ENCODE data around the gene ZNF672.
"Not testable (repeated sequence)": the region's sequence is repeated elsewhere in the genome, so short reads cannot be mapped to it uniquely, and the experiment has no call there.

ZNF672 gene

GRCh38 chr1:248886237-248886895 lies 48.3 kb downstream of the ZNF672 start:
- no peak for DNase-seq (ENCODE audit: low read depth, low spot score)

DNA sequence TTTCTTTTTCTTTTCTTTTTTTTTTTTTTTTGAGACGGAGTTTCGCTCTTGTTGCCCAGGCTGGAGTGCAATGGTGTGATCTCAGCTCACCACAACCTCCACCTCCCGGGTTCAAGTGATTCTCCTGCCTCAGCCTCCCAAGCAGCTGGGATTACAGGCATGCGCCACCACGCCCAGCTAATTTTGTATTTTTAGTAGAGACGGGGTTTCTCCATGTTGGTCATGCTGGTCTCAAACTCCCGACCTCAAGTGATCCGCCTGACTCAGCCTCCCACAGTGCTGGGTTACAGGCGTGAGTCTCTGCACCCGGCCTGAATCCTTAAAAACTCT lies 51.9 kb downstream of the ZNF672 start:
- DNase-seq (ENCODE audit: low read depth, low spot score) = not testable (repeated sequence)

DNA sequence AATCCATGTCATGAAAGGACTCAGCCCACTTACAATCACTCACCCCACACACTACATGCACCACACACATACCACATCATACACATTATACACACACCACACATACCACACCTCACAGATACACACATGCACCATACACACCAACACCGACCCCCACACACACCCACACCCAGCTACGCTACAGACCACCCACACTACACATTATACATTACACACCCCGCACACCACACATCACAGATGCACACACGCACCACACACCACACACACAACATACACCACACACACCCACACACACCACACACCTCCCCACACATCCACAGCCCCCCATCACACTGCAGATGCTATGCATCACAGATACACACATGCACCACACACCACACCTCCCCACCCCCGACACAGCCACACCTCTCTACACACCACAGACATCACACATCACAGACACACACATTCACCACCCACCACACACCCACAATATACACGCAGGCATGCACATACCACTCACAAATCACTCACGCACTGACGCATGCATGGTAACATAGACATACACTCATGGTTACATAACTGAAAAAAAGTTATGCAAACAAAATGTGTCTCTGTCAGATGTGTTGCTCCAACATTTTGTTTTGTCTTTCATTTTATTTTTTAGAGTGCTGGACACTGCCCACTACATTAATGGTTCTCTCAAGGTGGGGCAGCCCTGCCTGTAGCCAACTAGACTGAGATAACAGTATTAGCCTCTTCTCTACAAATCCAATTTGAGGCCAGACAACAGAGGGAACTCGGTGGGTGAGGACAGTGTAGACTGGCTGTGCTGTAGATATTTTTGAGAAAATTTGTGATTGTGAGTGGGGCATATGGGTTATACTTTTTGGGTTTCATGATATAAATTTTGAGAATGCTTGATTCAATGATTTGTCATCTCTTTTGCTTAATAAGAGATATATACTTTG lies 52.8 kb downstream of the ZNF672 start:
- no peak for DNase-seq (ENCODE audit: low read depth, low spot score)

GRCh38 chr1:248891758-248892157 lies 53.7 kb downstream of the ZNF672 start:
- DNase-seq (ENCODE audit: low read depth, low spot score) = no peak

DNA sequence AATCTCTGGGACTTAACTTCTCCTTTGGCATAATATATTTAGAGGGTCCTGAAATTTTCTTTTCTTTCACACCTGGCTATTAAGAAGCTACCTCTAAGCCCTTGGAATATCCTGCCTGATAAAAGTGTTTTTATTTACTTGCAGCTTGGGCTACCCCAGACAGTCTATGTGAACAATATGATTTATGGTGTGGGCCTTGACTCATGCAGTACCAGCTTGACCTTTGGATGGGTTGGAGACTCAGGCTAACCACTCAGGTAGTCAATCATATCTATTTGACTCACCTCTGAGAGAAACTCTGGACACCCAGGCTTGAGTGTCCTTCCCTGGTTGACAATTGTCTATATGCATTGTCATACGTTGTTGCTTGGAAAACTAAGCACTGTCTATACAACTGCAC lies 54.6 kb downstream of the ZNF672 start:
- no peak for DNase-seq (ENCODE audit: low read depth, low spot score)

DNA sequence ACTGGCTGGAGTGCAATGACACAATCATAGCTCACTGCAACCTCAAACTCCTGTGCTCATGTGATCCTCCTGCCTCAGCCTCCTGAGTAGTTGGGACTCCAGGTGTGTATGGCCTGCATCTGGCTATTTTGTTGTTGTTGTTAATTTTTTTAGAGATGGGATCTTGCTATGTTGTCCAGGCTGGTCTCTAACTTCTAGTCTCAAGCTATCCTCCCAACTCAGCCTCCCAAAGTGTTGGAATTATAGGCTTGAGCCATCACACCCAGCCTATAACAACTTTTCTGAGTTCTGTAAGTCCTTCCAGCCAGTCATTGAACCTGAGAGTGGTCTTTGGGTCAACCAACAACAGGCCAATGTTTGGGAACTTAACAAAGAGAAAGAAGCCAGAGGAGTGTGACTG lies 56.8 kb downstream of the ZNF672 start:
- no peak for DNase-seq (ENCODE audit: low read depth, low spot score)

GRCh38 chr1:248897412-248898337 lies 59.7 kb downstream of the ZNF672 start:
- DNase-seq (ENCODE audit: low read depth, low spot score) = no peak

Data from brain pericyte (primary cell).